H9 (cell line): Measurements from ENCODE around the gene MLANA. TPM values are rescaled to one million over a fixed set of nuclear protein-coding genes. Genes with fewer than 3 reads are reported as not detected.

Experiments
- DNase-seq: peaks from one replicate; pipeline ENCODE4 v3.0.0-alpha.2; 2017
- H2AFZ ChIP-seq: one replicate; pipeline ENCODE4 v1.6.1; 2013; ENCODE audit warnings: mild to moderate bottlenecking, low read length, control low read depth, moderate library complexity
- H2AK5ac ChIP-seq: 2 replicates; pipeline ENCODE4 v1.6.1; 2013; ENCODE audit warnings: low read length, control low read depth, mixed read lengths; ENCODE audit not compliant: insufficient read length
- H2BK120ac ChIP-seq: one replicate; pipeline ENCODE4 v1.6.1; 2013; ENCODE audit warnings: low read depth, mild to moderate bottlenecking, low read length, control low read depth, inconsistent platforms; ENCODE audit not compliant: poor library complexity, severe bottlenecking
- H2BK12ac ChIP-seq: 2 replicates; pipeline ENCODE4 v1.6.1; 2013; ENCODE audit warnings: low read length, control low read depth, mixed read lengths, low read depth; ENCODE audit not compliant: insufficient read length
- H2BK15ac ChIP-seq: 2 replicates; pipeline ENCODE4 v1.6.1; 2013; ENCODE audit warnings: low read depth, low read length, control low read depth
- H2BK20ac ChIP-seq: one replicate; pipeline ENCODE4 v1.6.1; 2013; ENCODE audit warnings: low read depth, mild to moderate bottlenecking, low read length, control low read depth, inconsistent platforms; ENCODE audit not compliant: poor library complexity, severe bottlenecking
- H2BK5ac ChIP-seq: 2 replicates; pipeline ENCODE4 v1.6.1; 2013; ENCODE audit warnings: low read length, control low read depth, mixed read lengths; ENCODE audit not compliant: insufficient read length
- H3K14ac ChIP-seq: 2 replicates; pipeline ENCODE4 v1.6.1; 2013; ENCODE audit warnings: low read length, control low read depth; ENCODE audit not compliant: insufficient read depth
- H3K18ac ChIP-seq: 2 replicates; pipeline ENCODE4 v1.6.1; 2013; ENCODE audit warnings: low read depth, mild to moderate bottlenecking, mixed read lengths, low read length, control low read depth; ENCODE audit not compliant: insufficient read length
- H3K23ac ChIP-seq: 2 replicates; pipeline ENCODE4 v1.6.1; 2013; ENCODE audit warnings: low read length, control low read depth, mixed read lengths, low read depth; ENCODE audit not compliant: insufficient read length
- H3K23me2 ChIP-seq: 2 replicates; pipeline ENCODE4 v1.6.1; 2013; ENCODE audit warnings: low read depth, mild to moderate bottlenecking, mixed read lengths, low read length, control low read depth; ENCODE audit not compliant: insufficient read length, poor library complexity, severe bottlenecking
- H3K27ac ChIP-seq: 2 replicates; pipeline ENCODE4 v1.5.1; 2013; ENCODE audit warnings: low read length, control low read depth, mixed read lengths, low read depth; ENCODE audit not compliant: insufficient read length
- H3K27me3 ChIP-seq: 2 replicates; pipeline ENCODE4 v1.6.1; 2013; ENCODE audit warnings: low read length, control low read depth, inconsistent platforms; ENCODE audit not compliant: insufficient read depth
- H3K4ac ChIP-seq: 2 replicates; pipeline ENCODE4 v1.6.1; 2013; ENCODE audit warnings: low read depth, mild to moderate bottlenecking, control low read depth, inconsistent platforms, low read length, moderate library complexity
- H3K4me1 ChIP-seq: 2 replicates; pipeline ENCODE4 v1.6.1; 2013; ENCODE audit warnings: low read length, control low read depth, inconsistent platforms; ENCODE audit not compliant: insufficient read depth
- H3K4me2 ChIP-seq: 2 replicates; pipeline ENCODE4 v1.6.1; 2013; ENCODE audit warnings: low read length, control low read depth, mixed read lengths; ENCODE audit not compliant: insufficient read length, insufficient read depth
- H3K56ac ChIP-seq: 2 replicates; pipeline ENCODE4 v1.6.1; 2013; ENCODE audit warnings: low read depth, mild to moderate bottlenecking, mixed read lengths, low read length, control low read depth; ENCODE audit not compliant: insufficient read length
- H3K79me1 ChIP-seq: 2 replicates; pipeline ENCODE4 v1.6.1; 2013; ENCODE audit warnings: low read depth, mild to moderate bottlenecking, moderate library complexity, low read length, control low read depth, inconsistent platforms; ENCODE audit not compliant: insufficient read depth, poor library complexity, severe bottlenecking
- H3K79me2 ChIP-seq: 2 replicates; pipeline ENCODE4 v1.6.1; 2013; ENCODE audit warnings: low read length, control low read depth, inconsistent platforms; ENCODE audit not compliant: insufficient read depth
- H3K9ac ChIP-seq: 2 replicates; pipeline ENCODE4 v1.6.1; 2013; ENCODE audit warnings: low read length, control low read depth, mixed read lengths; ENCODE audit not compliant: insufficient read length; ENCODE audit errors: extremely low read depth
- H3K9me3 ChIP-seq: one replicate; pipeline ENCODE4 v1.6.1; 2013; ENCODE audit warnings: low read depth, low read length, inconsistent platforms; ENCODE audit not compliant: control insufficient read depth
- H3T11ph ChIP-seq: one replicate; pipeline ENCODE4 v1.6.1; 2013; ENCODE audit warnings: mild to moderate bottlenecking, low read length, control low read depth, inconsistent platforms
- H4K20me1 ChIP-seq: one replicate; pipeline ENCODE4 v1.6.1; 2013; ENCODE audit not compliant: control insufficient read depth, insufficient read length, insufficient read depth
- H4K5ac ChIP-seq: 2 replicates; pipeline ENCODE4 v1.6.1; 2013; ENCODE audit warnings: low read depth, mild to moderate bottlenecking, mixed read lengths, low read length, control low read depth; ENCODE audit not compliant: insufficient read length
- H4K8ac ChIP-seq: replicated peaks from 2 replicates; pipeline ENCODE4 v1.6.1; 2013; ENCODE audit warnings: low read length, control low read depth, mixed read lengths, low read depth; ENCODE audit not compliant: insufficient read length
- H4K91ac ChIP-seq: 2 replicates; pipeline ENCODE4 v1.6.1; 2013; ENCODE audit warnings: low read depth, mild to moderate bottlenecking, moderate library complexity, mixed read lengths, low read length, control low read depth; ENCODE audit not compliant: insufficient read length
- H3K27ac Mint-ChIP-seq, 3 experiments: 2 replicates in 2 of 3; 3 replicates in 1 of 3; pipeline ENCODE4 v1.8.0; 2020 to 2021; ENCODE audit warnings: mixed read lengths in 3 of 3, mild to moderate bottlenecking in 1 of 3, moderate library complexity in 1 of 3
- H3K27me3 Mint-ChIP-seq: 2 replicates; pipeline ENCODE4 v1.8.0; 2021; ENCODE audit warnings: low read depth, mild to moderate bottlenecking, moderate library complexity, mixed read lengths
- H3K36me3 Mint-ChIP-seq, 3 experiments: 2 replicates in 2 of 3; 3 replicates in 1 of 3; pipeline ENCODE4 v1.8.0; 2020 to 2021; ENCODE audit warnings: low read depth in 3 of 3, mixed read lengths in 3 of 3; ENCODE audit not compliant: insufficient read depth in 1 of 3
- H3K4me1 Mint-ChIP-seq, 2 experiments: 2 replicates each; pipeline ENCODE4 v1.8.0; 2020; ENCODE audit warnings: mixed read lengths in 2 of 2
- H3K4me3 Mint-ChIP-seq, 2 experiments: 2 replicates in 1 of 2; 3 replicates in 1 of 2; pipeline ENCODE4 v1.8.0; 2020 to 2021; ENCODE audit warnings: mild to moderate bottlenecking in 2 of 2, mixed read lengths in 2 of 2, moderate library complexity in 1 of 2
- H3K9me3 Mint-ChIP-seq, 2 experiments: 2 replicates in 1 of 2; 3 replicates in 1 of 2; pipeline ENCODE4 v1.8.0; 2020; ENCODE audit warnings: mild to moderate bottlenecking in 2 of 2, mixed read lengths in 2 of 2, moderate library complexity in 1 of 2
- WGBS: extraction: QIAGEN DNeasy Blood & Tissue Kit; methylation state at CpG from one replicate; pipeline ENCODE4 v1.1.7; 2013; ENCODE audit warnings: missing lambda C conversion rate, low lambda C conversion rate, mixed read lengths; ENCODE audit not compliant: insufficient read length; ENCODE audit errors: extremely low coverage; 5-methylcytosine and 5-hydroxymethylcytosine counted together
- total RNA-seq: library from RNA; stranded (reverse); gene quantifications from 2 replicates; pipeline ENCODE4 v1.2.1, GENCODE V29; 2021
- TF ChIP-seq, protein P1 (sequence below): fragments of 200-600 bp; sonication (generic); conservative IDR thresholded peaks from 3 replicates; pipeline ENCODE4 v1.8.0; 2021; ENCODE audit warnings: antibody characterized with exemption, mild to moderate bottlenecking

Gene MLANA
- total RNA-seq, 1 experiment from 2014 or later = not detected

DNA sequence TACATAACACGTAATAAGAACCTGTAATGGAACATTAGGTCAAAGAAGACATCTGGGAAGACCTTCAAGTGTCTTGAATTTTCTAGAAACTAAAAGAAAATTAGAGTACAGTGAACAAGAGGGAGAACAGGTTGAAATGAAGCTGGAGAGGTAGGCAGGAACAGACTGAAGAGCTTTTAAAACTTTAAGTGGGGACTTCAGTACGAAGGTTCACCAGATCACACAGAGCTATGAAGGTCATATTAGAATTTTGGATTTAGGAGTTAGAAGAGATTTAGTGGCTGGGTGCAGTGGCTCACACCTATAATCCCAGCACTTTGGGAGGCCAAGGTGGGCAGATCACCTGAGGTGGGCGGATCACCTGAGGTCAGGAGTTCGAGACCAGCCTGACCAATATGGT, 26.6 kb downstream of the MLANA start:
- H4K20me1 ChIP-seq = no peaks in the 10 kb centered on the region
- WGBS = no CpG with 5 or more reads among the region's 4 CpGs
- no peaks in the 10 kb centered on the region for H3K4me1 ChIP-seq
- Mint-ChIP-seq H3K4me3 (no peak overlapping the region), H3K36me3 (peaks cover 0 to 8% (median 5%) of the 10 kb centered on the region in 3 experiments; a peak in 5 of 7 replicates), H3K9me3 (no peaks in the 10 kb centered on the region), H3K27ac (no peak overlapping the region), H3K4me1 (no peaks in the 10 kb centered on the region), H3K27me3 (no peaks in the 10 kb centered on the region)
- H3T11ph ChIP-seq = no peak overlapping the region
- no peak overlapping the region for H3K4ac ChIP-seq
- H3K4me2 ChIP-seq = no peak overlapping the region
- no peak overlapping the region for H3K18ac ChIP-seq
- TF ChIP-seq, protein P1, sequence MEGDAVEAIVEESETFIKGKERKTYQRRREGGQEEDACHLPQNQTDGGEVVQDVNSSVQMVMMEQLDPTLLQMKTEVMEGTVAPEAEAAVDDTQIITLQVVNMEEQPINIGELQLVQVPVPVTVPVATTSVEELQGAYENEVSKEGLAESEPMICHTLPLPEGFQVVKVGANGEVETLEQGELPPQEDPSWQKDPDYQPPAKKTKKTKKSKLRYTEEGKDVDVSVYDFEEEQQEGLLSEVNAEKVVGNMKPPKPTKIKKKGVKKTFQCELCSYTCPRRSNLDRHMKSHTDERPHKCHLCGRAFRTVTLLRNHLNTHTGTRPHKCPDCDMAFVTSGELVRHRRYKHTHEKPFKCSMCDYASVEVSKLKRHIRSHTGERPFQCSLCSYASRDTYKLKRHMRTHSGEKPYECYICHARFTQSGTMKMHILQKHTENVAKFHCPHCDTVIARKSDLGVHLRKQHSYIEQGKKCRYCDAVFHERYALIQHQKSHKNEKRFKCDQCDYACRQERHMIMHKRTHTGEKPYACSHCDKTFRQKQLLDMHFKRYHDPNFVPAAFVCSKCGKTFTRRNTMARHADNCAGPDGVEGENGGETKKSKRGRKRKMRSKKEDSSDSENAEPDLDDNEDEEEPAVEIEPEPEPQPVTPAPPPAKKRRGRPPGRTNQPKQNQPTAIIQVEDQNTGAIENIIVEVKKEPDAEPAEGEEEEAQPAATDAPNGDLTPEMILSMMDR = no peak
- H3K56ac ChIP-seq = no peak overlapping the region
- H2BK12ac ChIP-seq = no peak overlapping the region
- H2BK15ac ChIP-seq = no peak overlapping the region
- H4K8ac ChIP-seq = no peak overlapping the region
- H4K91ac ChIP-seq = no peak overlapping the region
- H3K79me2 ChIP-seq = no peaks in the 10 kb centered on the region
- no peaks in the 10 kb centered on the region for H3K27me3 ChIP-seq
- H3K27ac ChIP-seq = no peak overlapping the region
- no peak overlapping the region for H3K9ac ChIP-seq
- H4K5ac ChIP-seq = no peak overlapping the region
- no peak overlapping the region for H3K23ac ChIP-seq
- no peak overlapping the region for H3K14ac ChIP-seq
- H2BK20ac ChIP-seq = no peak overlapping the region
- no peaks in the 10 kb centered on the region for H3K79me1 ChIP-seq
- no peak overlapping the region for H2AK5ac ChIP-seq
- H2BK120ac ChIP-seq = no peak overlapping the region
- no peaks in the 10 kb centered on the region for H3K23me2 ChIP-seq
- no peak overlapping the region for H2BK5ac ChIP-seq
- no peak overlapping the region for H2AFZ ChIP-seq
- no peak for DNase-seq
- H3K9me3 ChIP-seq = no peaks in the 10 kb centered on the region
